OCI-LY1 (cell line): Measurements from ENCODE around the gene ADIG.

Experiments
- H2AFZ ChIP-seq: fragments of 200-600 bp; sonication (generic), shearing (Covaris generic); 2 replicates; pipeline ENCODE4 v1.6.0; 2014; ENCODE audit warnings: antibody characterized with exemption, mild to moderate bottlenecking, low read length
- H3F3A ChIP-seq: fragments of 200-600 bp; sonication (generic), shearing (Covaris generic); 2 replicates; pipeline ENCODE4 v1.6.0; 2014; ENCODE audit warnings: mild to moderate bottlenecking, antibody characterized with exemption, low read length, moderate library complexity; ENCODE audit not compliant: insufficient read depth
- H3K27ac ChIP-seq: fragments of 200-600 bp; sonication (generic); 2 replicates; pipeline ENCODE4 v1.5.1; 2014; ENCODE audit warnings: low read length, mixed run types, mild to moderate bottlenecking, low read depth; ENCODE audit not compliant: poor library complexity, severe bottlenecking
- H3K27me3 ChIP-seq: fragments of 200-600 bp; sonication (generic); 2 replicates; pipeline ENCODE4 v1.6.0; 2014; ENCODE audit warnings: antibody characterized with exemption, mild to moderate bottlenecking, low read length, moderate library complexity; ENCODE audit not compliant: insufficient read depth
- H3K36me3 ChIP-seq: fragments of 200-600 bp; sonication (generic); 2 replicates; pipeline ENCODE4 v1.6.1; 2014; ENCODE audit warnings: mild to moderate bottlenecking, antibody characterized with exemption, low read length, moderate library complexity, mixed read lengths; ENCODE audit not compliant: insufficient read depth
- H3K4me1 ChIP-seq: fragments of 200-600 bp; sonication (generic); 2 replicates; pipeline ENCODE4 v1.5.1; 2014; ENCODE audit warnings: mild to moderate bottlenecking, low read length, moderate library complexity; ENCODE audit not compliant: insufficient read depth, severe bottlenecking
- H3K4me2 ChIP-seq: fragments of 200-600 bp; sonication (generic), shearing (Covaris generic); 2 replicates; pipeline ENCODE4 v1.6.1; 2014; ENCODE audit warnings: low read length
- H3K4me3 ChIP-seq: fragments of 200-600 bp; sonication (generic); 2 replicates; pipeline ENCODE4 v1.5.1; 2014; ENCODE audit warnings: low read length, low read depth, mild to moderate bottlenecking, mixed read lengths; ENCODE audit not compliant: poor library complexity, severe bottlenecking
- H3K79me2 ChIP-seq: fragments of 200-600 bp; shearing (Covaris generic); 2 replicates; pipeline ENCODE4 v1.6.1; 2016; ENCODE audit warnings: mixed run types, low read length, mixed read lengths; ENCODE audit not compliant: insufficient read depth
- H3K9ac ChIP-seq: fragments of 200-600 bp; sonication (generic), shearing (Covaris generic); 2 replicates; pipeline ENCODE4 v1.6.1; 2014; ENCODE audit warnings: mild to moderate bottlenecking, low read length, mixed read lengths
- H3K9me2 ChIP-seq: fragments of 200-600 bp; sonication (generic), shearing (Covaris generic); 2 replicates; pipeline ENCODE4 v1.6.1; 2014; ENCODE audit warnings: low read depth, mild to moderate bottlenecking, low read length, mixed read lengths
- H3K9me3 ChIP-seq: fragments of 200-600 bp; shearing (Covaris generic); 2 replicates; pipeline ENCODE4 v1.6.1; 2014; ENCODE audit warnings: low read length, mixed read lengths
- H4K20me1 ChIP-seq: fragments of 200-600 bp; sonication (generic), shearing (Covaris generic); 2 replicates; pipeline ENCODE4 v1.6.0; 2016; ENCODE audit warnings: mild to moderate bottlenecking, low read length; ENCODE audit not compliant: insufficient read depth
- EZH2 ChIP-seq: fragments of 200-600 bp; sonication (generic), shearing (Covaris generic); IDR thresholded peaks from 2 replicates; pipeline ENCODE4 v1.8.0; 2017; ENCODE audit warnings: borderline replicate concordance, mixed run types, mild to moderate bottlenecking, antibody characterized with exemption, low read length, moderate library complexity, mixed read lengths
- TF ChIP-seq, protein P1 (sequence below): fragments of 200-600 bp; sonication (generic), shearing (Covaris generic); IDR thresholded peaks from 2 replicates; pipeline ENCODE4 v1.5.1; 2017; ENCODE audit warnings: mild to moderate bottlenecking, antibody characterized with exemption, low read length, moderate library complexity, mixed read lengths

Gene ADIG

DNA sequence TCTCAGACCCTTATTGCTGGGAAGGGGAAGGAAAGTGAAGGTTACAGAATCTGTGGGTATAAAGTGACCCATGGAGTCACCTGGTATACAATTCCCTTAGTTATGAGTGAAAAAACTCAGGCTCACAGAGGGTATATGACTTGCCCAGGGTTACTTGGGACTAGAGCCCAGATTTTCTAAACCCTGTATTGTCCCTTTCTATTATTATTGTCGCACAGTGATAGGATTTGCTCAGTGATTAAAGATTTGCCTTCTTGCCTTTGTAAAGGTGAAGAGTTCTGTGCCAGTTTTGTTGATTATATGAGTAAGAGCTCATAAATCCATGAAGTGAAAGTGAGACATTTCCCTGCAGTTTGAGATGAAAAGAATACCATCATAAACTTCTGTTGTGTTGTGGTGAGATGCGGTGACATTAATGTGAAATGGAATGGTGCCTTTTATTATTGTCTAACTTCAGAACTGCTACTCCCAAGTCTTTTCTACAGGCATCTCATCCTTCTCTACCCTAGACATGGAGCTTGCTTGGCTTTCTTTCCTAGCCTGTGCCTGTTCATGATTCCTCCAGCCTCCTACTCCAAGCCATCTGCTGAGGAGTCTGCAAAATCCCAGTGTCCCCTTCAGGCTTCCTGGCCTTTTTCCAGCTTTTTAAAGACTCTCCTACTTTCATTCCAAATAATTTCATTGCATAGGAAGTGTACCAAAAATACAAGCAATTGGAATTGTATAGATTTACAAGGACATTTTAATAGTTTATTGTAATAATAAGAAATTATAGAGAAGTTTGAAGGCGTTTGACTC, 33.5 kb upstream of the ADIG start:
- no peak overlapping the region for H3K4me3 ChIP-seq
- no peaks in the 10 kb centered on the region for H3K27me3 ChIP-seq
- H3K79me2 ChIP-seq: no peaks in the 10 kb centered on the region
- no peaks in the 10 kb centered on the region for H3K4me1 ChIP-seq
- H2AFZ ChIP-seq: no peak overlapping the region
- no peaks in the 10 kb centered on the region for H4K20me1 ChIP-seq
- H3K9me3 ChIP-seq: no peaks in the 10 kb centered on the region
- H3K36me3 ChIP-seq: peaks cover 84% of the 10 kb centered on the region
- no peak overlapping the region for H3K9ac ChIP-seq
- H3K27ac ChIP-seq: no peak overlapping the region
- H3K9me2 ChIP-seq: no peaks in the 10 kb centered on the region
- TF ChIP-seq, protein P1, sequence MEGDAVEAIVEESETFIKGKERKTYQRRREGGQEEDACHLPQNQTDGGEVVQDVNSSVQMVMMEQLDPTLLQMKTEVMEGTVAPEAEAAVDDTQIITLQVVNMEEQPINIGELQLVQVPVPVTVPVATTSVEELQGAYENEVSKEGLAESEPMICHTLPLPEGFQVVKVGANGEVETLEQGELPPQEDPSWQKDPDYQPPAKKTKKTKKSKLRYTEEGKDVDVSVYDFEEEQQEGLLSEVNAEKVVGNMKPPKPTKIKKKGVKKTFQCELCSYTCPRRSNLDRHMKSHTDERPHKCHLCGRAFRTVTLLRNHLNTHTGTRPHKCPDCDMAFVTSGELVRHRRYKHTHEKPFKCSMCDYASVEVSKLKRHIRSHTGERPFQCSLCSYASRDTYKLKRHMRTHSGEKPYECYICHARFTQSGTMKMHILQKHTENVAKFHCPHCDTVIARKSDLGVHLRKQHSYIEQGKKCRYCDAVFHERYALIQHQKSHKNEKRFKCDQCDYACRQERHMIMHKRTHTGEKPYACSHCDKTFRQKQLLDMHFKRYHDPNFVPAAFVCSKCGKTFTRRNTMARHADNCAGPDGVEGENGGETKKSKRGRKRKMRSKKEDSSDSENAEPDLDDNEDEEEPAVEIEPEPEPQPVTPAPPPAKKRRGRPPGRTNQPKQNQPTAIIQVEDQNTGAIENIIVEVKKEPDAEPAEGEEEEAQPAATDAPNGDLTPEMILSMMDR: no peak
- no peak for TF ChIP-seq EZH2
- no peaks in the 10 kb centered on the region for H3F3A ChIP-seq
- H3K4me2 ChIP-seq: no peak overlapping the region

DNA sequence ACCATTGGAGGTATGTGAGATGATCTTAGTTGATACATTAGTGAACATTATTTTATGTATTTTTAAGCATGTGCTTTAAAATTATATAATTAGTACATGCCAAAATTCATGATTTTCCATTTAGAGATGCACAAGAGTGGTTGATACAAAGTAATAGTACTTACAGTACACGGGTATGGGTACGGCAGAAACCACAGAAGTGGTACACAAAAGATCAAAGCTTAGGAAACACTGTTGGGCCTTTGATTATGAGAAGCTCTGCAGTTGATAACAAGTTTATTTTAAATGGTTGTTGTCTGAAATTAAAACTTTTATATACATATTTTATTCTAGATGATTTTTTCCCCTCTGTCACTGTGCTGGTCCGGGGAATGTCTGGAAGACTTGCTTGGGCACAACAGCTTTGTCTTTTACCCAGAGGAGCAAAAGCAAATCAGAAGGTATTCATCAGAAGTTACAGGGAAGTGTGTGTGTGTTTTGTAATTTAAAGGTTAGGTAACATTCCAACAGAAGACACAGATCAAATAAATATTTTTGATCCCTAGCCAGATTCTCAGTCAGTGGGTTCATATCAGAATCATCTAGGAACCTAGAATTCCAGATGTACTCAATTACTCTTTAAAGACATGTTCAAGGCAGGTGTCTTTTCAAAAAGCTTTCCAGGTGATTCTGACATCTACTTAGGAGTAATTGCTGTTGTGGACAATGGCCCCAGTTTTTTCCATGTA, 32.5 kb upstream of the ADIG start:
- H3K79me2 ChIP-seq: no peaks in the 10 kb centered on the region
- H3K36me3 ChIP-seq: peaks cover 86% of the 10 kb centered on the region
- no peaks in the 10 kb centered on the region for H4K20me1 ChIP-seq
- H3K9me3 ChIP-seq: no peaks in the 10 kb centered on the region
- H2AFZ ChIP-seq: no peak overlapping the region
- no peak overlapping the region for H3K27ac ChIP-seq
- H3K9ac ChIP-seq: no peak overlapping the region
- no peaks in the 10 kb centered on the region for H3K9me2 ChIP-seq
- H3K27me3 ChIP-seq: no peaks in the 10 kb centered on the region
- no peak overlapping the region for H3K4me2 ChIP-seq
- H3K4me3 ChIP-seq: no peak overlapping the region
- TF ChIP-seq, protein P1: no peak
- no peak for TF ChIP-seq EZH2
- H3K4me1 ChIP-seq: no peaks in the 10 kb centered on the region
- H3F3A ChIP-seq: no peaks in the 10 kb centered on the region

DNA sequence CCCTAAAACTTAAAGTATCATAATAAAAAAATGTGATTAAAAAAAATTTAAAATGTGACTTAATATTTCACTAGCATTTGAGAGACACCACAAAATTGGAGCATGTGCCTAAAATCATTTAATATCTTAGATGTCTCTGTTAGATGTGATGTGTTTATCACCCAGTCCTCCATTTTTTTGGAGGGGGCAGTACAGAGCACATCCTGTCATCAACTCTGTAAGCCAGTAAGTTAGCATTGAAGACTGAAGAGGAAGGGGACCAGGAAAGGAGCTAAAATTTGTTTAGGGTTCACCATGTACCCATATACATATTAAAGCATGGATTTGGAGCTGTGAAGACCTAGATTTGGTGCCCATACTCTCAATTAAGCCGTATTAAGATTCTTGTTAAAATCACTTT, 30.7 kb upstream of the ADIG start:
- H3K4me3 ChIP-seq: no peak overlapping the region
- no peaks in the 10 kb centered on the region for H3K79me2 ChIP-seq
- no peak overlapping the region for H2AFZ ChIP-seq
- H3K36me3 ChIP-seq: peaks cover 88% of the 10 kb centered on the region
- no peaks in the 10 kb centered on the region for H3F3A ChIP-seq
- no peaks in the 10 kb centered on the region for H3K27me3 ChIP-seq
- no peaks in the 10 kb centered on the region for H3K9me2 ChIP-seq
- TF ChIP-seq EZH2: no peak
- TF ChIP-seq, protein P1: peak; percentile 27; the same call in 1 of the 2 replicates
- no peaks in the 10 kb centered on the region for H3K4me1 ChIP-seq
- no peaks in the 10 kb centered on the region for H3K9me3 ChIP-seq
- no peak overlapping the region for H3K4me2 ChIP-seq
- H3K27ac ChIP-seq: no peak overlapping the region
- no peaks in the 10 kb centered on the region for H4K20me1 ChIP-seq
- no peak overlapping the region for H3K9ac ChIP-seq
